ENCODE measurements around the gene BCL2L14.
A peak's percentile ranks its signal among the peaks of the same experiment; 100 is the strongest.

DNA sequence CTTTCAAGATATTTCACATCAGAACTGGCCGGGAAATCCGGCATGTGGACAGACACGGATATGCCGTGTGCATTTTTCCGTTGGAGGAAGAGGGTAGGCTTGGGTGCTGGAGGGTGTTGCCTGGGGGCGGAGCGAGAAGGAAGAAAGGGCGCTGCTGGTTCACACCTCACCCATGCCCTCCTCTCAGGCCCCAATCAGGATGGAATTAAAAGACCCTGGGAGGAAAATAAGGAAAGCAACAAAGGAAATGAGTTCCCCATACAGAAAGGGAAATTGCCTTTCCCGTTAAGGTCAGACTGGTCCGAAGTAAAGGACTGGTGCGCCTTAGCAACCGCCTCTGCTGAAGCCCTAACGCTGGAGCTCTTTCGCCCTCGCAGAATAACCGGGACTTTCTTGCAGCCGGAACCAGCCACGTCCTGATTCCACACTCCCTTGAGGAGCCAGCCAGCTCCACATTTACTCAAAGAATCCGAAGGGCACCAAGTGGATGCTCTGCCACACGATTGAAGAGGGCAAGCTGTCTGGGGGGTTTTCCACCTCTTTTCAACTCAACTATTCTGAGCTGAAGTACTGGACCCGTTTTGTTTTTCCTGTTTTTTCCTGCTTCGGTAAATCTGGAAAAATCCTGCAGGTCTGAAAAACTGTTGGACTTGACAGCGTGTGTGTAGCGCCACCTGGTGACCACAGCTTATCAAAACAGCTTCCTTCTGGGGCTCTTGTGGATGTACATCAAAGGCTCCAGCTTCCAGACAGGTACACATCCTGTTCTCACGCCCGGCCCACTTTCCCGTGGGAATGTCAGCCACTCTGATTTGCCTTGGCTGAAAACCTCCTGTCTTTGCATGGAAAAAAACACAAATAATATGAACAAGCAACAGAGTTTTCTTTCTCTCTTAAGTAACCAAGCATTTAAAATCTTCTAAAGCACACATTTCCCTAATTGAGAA, 37.6 kb upstream of the BCL2L14 start:
- TF ChIP-seq, protein P1, sequence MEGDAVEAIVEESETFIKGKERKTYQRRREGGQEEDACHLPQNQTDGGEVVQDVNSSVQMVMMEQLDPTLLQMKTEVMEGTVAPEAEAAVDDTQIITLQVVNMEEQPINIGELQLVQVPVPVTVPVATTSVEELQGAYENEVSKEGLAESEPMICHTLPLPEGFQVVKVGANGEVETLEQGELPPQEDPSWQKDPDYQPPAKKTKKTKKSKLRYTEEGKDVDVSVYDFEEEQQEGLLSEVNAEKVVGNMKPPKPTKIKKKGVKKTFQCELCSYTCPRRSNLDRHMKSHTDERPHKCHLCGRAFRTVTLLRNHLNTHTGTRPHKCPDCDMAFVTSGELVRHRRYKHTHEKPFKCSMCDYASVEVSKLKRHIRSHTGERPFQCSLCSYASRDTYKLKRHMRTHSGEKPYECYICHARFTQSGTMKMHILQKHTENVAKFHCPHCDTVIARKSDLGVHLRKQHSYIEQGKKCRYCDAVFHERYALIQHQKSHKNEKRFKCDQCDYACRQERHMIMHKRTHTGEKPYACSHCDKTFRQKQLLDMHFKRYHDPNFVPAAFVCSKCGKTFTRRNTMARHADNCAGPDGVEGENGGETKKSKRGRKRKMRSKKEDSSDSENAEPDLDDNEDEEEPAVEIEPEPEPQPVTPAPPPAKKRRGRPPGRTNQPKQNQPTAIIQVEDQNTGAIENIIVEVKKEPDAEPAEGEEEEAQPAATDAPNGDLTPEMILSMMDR (IDR thresholded peaks at IDR 0.05) = peak; percentile 87
- TF ChIP-seq EZH2 (IDR thresholded peaks at IDR 0.05; ENCODE audit: borderline replicate concordance, insufficient read depth, low read depth, low read length, poor library complexity, severe bottlenecking) = no peak

Measured in B cell (primary cell).